SKM-1 (cell line): ENCODE data around the gene PLXNC1.
"Not testable (repeated sequence)": the region's sequence is repeated elsewhere in the genome, so short reads cannot be mapped to it uniquely, and the experiment has no call there.

Experiments used
- DNase-seq: peaks from one replicate; lab custom pipeline; 2025; ENCODE audit not compliant: unreplicated experiment; lab: John Stamatoyannopoulos, UW

Gene PLXNC1

DNA sequence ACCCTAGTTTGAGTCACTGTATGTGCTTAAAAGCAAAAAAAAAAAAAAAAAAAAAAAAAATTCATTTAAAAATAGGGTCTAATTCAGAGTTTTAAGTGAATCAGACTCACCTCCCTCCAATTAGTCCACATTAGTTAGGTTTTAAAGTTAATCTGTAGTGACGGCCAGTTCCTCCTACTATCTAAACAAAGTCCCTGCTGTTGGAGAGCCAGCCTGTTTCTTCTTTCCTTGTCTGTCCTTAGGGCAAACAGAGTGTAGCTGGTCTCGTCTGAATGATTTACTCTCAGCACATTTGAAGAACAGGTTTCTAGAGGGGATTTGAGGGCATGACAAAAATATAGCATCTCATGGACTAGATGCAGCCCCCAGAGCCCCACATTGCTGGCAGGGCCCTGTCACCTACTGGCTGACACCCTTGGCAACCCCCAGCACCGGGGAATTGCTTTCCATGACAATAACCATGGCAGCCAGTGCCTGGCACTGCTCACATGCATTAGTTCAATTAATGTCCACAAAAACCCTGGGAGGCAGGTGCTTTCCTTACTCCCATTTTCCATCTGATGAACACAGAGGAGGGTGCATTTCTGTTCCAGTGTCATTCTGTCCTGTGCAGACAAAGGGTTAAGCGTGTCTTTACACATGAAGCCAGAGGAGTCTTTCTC, 138.3 kb downstream of the PLXNC1 start:
- DNase-seq = no peak

DNA sequence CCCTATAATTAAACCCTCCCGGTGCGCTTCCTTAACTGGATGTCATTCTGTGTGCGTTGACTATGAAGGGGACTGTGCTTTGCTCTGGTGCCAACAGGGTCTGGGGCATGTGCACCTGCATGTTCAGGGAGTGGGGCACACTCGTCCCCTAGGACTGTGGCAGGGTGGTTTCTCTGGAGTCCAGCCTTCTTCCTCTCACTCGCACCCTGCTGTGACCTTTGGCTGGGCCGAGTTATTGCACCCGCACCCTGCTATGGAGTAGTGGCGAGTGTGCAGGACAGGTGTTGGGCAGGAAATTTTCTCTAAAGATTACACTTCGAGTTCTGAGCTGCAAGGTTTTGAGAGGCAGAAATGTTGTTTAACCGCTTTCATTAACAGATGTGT, 138.9 kb downstream of the PLXNC1 start:
- no peak for DNase-seq

DNA sequence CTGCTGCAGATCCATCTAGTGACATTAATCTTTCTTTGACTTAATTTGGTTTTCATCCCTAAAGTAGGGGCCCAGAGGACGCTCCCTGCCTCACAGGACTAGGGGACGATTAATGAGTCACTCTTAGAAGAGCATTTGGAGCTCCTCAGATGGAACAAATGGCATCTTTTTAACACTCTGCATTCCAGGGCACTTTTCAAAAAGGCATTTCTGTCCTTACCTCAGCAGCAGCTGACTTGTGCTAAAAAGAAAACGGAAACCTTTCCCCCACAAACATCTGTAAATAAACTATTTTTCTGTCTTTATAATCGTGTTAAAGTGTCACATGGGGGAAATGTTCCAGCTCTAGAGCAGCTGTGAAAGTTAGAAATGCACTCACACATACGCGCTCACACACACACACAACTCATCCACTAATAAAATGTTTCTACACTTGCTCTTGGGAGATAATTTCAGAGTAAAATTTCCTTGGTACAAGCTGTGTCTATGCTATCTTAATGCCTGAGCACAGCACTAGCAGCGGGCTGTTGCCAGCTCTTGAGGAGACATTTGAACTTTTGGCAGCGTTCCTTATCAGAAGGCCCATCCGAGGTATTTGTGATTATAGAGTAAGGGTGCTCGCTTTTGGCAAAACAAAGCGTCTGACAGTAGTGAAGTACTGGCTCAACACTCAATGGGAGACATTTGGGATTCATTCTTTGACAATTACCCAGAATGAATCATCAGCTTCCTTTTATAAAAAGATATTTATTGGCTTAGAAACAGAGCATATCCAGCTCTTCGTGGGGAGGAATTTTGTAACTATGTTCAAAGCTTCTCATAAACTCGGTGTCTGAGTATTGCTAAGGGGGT, 141.3 kb downstream of the PLXNC1 start:
- no peak for DNase-seq

DNA sequence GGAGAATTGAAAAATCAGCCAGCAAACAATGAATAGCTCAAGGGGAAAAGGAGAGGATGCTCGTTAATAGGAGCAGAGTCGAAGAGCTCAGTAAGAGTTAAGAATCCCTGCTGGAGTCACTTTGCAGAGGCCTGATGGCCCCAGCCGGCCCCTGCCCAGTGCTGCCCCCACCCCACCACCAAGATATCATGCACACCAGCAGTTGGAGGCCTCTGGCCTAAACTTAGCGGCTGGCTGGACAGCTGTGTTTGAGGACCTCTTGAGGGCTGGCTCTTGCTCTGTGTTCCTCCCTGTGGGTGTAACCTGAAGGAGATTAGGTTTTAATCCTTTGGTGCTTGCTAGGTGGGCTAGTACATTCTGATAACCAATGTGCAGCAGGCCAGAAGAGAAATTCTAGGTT, 142.0 kb downstream of the PLXNC1 start:
- no peak for DNase-seq

DNA sequence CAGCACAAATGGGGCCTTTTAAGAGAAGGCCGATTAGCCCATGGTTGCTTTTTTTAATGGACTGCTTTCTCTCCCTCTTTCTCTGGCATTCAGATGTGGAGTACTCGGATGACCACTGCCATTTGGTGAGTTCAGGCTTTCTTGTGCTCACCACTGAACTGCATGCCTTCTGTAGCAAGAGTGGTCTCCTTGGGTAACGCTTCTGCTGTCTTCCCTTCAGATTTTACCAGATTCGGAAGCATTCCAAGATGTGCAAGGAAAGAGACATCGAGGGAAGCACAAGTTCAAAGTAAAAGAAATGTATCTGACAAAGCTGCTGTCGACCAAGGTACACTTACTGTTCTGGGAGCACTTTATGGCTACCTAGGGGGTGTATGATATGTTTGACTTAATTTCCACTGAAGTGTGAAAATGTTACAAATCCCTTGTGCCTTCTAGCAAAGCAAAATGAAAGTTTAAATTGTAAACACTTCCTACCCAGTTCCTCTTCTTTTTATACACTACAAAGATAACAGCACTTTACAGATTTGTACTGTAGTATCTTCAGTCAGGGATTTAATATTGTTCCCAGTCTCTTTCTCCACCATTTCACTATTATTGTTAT, 148.8 kb downstream of the PLXNC1 start:
- no peak for DNase-seq

DNA sequence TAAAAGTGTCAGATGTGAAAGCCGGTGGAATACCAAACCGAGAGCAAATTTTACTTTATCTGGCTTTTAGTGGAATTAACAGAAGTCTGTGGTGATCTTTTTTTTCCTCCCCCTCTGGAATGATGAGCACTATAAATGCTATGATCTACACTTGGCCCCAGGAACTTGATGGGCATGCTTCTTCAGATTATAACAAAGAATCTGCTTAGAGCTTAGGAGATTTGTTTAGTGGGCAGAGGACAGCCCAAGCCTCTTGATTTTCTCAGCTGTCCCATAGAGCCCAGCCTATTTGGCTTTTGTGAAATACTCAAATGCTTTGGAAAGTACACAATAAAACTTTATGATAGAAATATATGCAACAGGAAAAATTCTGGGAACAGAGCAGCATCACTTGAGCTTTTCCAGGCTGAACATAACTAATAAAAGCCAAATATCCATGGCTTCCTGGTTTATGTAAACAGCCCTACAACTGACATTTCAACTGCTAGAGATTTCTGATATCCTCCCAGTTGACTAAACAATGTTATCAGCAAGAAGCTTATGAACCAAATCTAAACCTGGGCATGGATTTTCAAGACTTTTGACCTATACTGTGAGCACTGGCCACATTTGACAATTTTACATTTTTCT, 149.6 kb downstream of the PLXNC1 start:
- no peak for DNase-seq

DNA sequence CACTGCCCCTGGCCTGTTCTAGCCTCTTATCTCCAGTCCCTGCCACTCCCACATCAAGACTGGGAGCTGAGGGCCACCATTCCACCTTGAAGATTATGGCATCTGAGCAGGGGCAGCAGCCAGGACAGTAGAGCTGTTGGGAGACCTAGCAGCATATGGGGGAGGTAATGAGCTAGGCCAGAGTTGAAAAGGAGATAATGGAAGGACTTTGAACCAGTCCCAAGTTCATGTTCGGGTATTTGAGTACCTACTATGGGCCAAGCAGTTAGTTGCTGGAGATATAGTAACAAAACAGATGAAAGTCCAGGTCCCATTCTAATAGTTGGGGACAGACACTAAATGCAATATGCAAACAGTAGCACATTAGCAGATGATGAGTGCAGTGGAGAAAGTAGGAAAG, 151.5 kb downstream of the PLXNC1 start:
- DNase-seq = no peak

DNA sequence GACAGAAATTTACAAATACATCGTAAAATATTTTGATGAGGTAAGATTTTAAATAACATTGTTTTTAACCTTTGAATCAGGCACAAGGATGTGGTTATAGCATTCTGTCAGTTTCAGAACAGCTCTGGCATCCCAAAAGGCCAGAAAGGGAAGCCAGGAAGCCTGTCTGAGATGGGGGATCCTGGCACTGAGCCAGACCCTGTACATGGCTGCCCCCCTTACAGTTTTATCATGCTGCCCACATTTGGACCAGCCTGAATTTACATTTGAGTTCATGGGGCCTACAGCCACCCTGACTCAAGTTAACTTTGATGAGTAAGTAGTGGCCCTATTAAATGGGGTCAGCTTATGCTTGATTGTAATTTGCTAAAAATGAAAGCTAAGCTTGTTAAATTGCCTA, 155.6 kb downstream of the PLXNC1 start:
- DNase-seq = no peak

DNA sequence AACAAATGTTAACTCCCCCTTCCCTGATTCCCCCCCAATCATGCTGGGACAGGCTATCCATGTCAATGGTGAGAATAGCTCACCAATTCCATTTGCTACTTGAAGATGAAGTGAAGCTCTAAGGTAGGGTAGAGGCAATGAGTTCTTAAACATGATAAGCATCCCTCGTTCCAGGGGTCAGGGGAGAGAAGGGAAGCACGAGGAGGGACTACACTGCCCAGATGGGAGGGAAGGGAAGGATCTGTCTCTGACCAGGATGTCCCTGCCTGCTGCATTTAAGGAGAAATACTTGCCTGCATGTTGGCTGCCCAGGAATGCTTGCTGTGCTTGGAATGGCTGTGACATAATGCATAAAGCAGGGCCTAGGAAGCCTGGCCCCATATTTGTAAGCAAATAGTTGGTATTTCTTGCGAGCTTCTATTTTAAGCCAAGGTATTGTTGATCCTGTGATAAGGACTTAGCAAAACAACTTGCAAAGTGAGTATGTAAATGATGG, 156.2 kb downstream of the PLXNC1 start:
- DNase-seq = no peak

DNA sequence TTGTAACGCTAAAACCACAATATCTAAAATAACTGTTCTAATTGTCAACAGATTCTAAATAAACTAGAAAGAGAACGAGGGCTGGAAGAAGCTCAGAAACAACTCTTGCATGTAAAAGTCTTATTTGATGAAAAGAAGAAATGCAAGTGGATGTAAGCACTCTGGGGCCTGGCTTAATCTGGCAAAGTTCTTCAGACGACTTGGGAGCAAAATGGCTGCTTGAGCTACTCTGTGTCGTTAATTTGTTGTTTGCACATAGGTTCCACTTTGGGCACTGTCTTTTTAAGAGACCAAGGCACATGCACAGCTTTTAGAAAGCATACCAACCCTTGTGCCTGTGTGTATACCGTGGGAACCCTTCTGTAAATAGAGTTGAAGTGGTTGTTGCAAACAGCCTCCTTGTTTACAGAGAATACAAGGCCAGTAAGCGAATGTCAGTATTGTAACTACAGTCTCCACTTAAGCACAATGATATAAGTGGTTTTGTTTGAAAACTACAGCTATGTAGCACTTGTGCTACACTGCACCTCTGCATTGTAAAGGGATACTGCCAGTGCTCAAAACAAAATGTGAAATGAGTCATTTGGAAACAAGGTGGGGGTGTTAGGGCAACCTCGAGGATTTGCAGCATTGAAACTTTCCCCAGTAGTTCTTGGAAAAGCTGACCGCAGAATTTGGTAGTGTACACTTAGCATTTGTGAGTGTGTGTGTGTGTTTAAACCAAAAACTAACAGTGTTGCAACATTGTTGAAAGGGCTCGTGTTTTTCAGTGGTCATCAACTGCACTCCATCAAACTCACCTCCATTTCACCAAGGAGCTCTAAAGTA, 157.0 kb downstream of the PLXNC1 start:
- no peak for DNase-seq

DNA sequence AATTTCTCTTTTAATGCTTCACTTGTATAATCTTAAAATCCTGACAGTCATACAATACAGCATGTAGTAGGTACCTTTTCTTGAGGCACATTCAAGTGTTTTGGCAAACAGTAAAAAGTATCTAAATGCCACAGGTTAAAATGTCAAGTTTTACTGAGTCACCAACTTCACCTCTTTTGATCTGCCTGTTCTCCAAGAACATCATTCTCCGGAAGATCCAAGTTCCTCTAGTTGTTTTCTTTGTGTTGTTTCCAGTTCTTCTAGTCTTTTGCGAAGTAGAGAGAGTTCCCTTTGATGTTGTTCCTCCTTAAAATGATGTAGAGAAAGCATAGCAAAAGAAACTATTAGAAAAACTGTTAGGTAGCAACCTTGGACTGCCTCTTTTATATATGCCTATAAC, 160.2 kb downstream of the PLXNC1 start:
- no peak for DNase-seq

DNA sequence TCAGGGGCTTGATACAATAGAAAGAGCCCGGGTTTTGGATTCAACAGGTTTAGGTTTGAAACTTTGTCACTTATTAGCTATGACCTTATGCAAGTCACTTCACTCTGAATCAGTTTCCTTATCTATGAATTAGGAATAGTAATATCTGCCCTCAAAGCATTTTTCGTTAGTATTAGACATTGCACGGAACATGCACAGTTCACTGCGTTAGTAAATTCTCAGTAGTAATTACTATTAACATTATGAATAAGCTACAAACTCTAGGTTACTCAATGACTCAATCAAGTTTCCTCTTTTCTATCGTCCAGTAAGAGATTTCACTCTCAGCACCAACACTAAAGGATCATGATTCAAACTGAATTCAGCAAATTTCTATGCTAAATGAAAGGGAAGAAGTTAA, 161.0 kb downstream of the PLXNC1 start:
- DNase-seq = no peak

DNA sequence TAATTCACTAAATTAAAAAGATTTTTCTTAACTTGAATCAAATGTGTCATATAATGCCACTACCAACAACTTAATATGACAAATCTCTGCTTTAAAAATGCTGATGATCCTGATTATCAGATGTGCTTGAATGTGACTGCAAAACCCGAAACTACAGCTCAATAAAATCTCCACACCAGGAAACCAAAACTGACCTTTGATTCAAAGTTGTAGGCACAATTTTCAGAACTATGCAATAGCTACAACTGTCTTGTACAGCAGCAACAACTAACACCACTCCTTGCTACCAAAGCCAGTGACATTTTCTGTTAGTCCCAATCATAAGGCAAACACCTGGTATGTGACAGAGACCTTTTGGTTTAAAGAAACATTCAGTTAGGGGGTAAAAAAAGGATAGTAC, 164.0 kb downstream of the PLXNC1 start:
- no peak for DNase-seq

DNA sequence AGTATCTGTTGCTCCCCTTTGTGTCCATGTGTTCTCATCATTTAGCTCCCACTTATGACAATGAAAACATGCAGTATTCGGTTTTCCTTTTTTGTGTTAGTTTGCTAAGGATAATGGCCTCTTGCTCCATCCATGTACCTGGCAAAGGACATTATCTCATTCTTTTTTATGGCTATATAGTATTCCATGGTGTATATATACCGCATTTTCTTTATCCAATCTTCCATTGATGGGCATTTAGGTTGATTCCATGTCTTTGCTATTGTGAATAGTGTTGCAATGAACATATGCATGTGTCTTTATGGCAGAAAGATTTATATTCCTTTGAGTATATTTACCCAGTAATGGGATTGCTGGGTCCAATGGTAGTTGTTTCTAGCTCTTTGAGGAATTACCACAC, 168.2 kb downstream of the PLXNC1 start:
- DNase-seq = not testable (repeated sequence)

DNA sequence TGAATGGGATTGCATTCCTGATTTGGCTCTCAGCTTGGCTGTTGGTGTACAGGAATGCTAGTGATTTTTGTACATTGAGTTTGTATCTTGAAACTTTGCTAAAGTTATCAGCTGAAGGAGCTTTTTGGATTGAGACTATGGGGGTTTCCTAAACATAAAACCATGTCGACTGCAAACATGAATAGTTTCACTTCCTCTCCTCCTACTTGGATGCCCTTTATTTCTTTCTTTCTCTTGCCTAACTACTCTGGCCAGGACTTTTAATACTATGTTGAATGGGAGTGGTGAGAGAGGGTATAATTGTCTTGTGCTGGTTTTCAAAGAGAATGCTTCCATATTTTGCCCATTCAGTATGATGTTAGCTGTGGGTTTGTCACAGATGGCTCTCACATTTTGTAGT, 169.8 kb downstream of the PLXNC1 start:
- DNase-seq = no peak

DNA sequence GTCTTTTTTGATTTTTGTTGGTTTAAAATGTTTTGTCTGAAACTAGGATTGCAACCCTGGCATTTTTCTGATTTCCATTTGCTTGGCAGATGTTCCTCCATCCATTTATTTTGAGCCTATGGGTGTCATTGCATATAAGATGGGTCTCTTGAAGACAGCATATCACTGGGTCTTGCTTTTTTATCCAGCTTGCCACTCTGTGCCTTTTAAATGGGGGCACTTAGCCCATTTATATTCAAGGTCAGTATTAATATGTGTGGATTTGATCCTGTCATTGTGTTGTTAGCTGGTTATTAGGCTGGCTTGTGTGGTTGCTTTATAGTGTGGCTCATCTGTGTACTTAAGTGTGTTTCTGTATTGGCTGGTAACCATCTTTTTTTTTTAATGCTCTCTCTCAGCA, 171.7 kb downstream of the PLXNC1 start:
- no peak for DNase-seq

DNA sequence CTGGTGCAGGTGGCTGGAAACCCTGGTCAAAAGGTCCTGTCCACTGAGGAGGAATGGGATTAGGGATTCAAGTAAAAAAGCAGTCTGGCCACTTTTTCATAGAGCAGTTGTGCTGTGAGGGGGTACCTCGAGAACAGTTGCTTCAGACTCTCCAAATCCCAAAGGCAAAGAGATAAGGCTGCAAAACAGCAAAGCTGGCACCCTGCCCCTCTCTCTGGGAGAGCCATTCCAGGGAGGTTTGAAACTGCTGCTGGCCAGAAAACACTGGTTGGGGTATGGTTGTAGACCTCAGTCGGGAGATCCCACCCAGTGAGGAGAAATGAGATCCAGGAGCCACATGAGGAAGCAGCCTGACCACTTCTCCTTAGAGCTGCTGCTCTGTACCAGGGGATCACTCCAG, 174.0 kb downstream of the PLXNC1 start:
- no peak for DNase-seq

DNA sequence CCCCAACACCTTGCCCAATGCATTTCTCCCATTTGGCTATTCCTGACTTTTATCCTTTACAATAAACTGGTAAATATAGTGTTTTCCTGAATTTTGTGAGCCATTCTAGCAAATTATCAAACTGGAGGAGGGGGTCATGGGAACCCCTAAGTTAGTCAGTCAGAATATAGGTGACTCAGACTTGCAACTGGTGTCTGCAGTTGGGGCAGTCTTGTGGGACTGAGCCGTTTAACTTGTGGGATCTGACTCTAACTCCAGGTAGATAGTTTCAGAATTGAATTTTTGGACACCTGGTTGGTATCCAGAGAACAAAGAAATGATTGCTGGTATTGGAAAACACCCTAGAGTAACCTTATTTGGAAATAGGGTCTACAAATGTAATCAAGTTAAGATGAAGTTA, 177.9 kb downstream of the PLXNC1 start:
- no peak for DNase-seq

DNA sequence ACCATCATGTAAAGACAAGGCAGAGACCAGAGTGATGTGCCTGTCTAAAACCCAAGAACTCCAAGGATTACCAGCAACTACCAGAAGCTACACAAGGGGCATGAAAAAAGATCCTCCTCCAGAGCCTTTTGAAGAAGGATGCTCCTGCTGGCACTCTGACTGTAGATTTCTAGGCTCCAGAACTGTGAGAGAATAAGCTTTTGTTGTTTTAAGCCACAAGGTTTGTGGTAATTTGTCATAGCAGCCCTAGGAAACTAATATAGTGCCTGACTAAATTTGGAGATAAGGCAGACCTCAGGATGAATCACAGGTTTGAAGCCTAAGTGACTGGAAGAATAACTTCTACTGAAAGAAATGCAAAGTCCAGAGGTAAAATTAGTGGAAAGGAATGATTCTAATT, 178.3 kb downstream of the PLXNC1 start:
- DNase-seq = no peak

DNA sequence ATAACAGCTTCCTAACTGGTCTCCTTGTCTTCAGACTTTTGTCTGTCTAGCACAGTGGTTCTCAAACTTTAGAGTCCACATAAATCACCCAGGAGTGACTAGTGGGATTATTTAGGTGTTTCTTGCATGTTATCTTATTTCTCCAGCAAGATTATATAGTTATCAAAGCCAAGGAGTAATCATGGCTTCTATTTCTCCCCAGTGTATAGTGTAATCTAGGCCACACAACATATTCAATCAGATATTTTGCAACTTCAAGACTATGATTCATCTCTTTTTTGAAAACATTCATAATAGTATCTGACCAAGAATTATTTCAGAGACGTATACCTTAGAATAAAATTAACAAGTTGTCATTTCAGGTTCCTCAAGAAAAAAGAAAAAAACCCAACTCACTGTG, 179.4 kb downstream of the PLXNC1 start:
- DNase-seq = no peak

DNA sequence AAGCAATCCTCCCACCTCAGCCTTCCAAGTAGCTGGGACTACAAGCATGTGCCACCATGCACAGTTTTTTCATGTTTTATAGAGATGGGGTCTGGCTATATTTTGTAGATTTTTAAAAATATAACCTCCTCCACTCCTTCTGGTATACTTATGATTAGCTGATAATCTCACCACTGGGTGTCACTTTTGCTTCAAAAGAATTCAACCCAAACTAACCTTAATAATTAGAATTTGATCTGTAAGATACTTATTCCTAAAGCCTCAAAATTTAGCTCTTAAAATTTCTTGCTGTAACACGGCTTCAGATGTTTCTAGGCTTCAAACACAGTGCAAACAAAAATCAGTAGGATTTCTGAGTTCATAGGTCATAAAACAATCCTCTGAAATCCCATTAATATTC, 181.0 kb downstream of the PLXNC1 start:
- no peak for DNase-seq
